ENCODE results near the gene TULP4. TPM values are rescaled to one million over a fixed set of nuclear protein-coding genes. Genes with fewer than 3 reads are reported as not detected.

The TULP4 gene
- polyA plus RNA-seq, 3 donors, result 6.5 to 10.6 (median 7.9) TPM

GRCh38 chr6:158322724-158323560 lies 10.7 kb downstream of the TULP4 start:
- no peaks in the 10 kb centered on the region for H3K36me3 ChIP-seq (replicated peaks in 1 of 2; ENCODE audit: control insufficient read depth in 1 of 2, insufficient read depth in 2 of 2, low read length in 2 of 2)
- no peak overlapping the region for H3K9ac ChIP-seq (ENCODE audit: insufficient read depth, low read length, poor library complexity, severe bottlenecking)
- H3K27me3 ChIP-seq (ENCODE audit: control insufficient read depth in 2 of 2, insufficient read depth in 2 of 2, low read length in 2 of 2), result no peaks in the 10 kb centered on the region
- TF ChIP-seq, protein P1, sequence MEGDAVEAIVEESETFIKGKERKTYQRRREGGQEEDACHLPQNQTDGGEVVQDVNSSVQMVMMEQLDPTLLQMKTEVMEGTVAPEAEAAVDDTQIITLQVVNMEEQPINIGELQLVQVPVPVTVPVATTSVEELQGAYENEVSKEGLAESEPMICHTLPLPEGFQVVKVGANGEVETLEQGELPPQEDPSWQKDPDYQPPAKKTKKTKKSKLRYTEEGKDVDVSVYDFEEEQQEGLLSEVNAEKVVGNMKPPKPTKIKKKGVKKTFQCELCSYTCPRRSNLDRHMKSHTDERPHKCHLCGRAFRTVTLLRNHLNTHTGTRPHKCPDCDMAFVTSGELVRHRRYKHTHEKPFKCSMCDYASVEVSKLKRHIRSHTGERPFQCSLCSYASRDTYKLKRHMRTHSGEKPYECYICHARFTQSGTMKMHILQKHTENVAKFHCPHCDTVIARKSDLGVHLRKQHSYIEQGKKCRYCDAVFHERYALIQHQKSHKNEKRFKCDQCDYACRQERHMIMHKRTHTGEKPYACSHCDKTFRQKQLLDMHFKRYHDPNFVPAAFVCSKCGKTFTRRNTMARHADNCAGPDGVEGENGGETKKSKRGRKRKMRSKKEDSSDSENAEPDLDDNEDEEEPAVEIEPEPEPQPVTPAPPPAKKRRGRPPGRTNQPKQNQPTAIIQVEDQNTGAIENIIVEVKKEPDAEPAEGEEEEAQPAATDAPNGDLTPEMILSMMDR (IDR thresholded peaks at IDR 0.05), result no peak
- no peak overlapping the region for H3K4me3 ChIP-seq (replicated peaks in 1 of 3; ENCODE audit: low read depth in 2 of 3, low read length in 3 of 3)
- intact Hi-C loops (cut with micrococcal nuclease), result no loop called here
- no peaks in the 10 kb centered on the region for H3K9me3 Mint-ChIP-seq
- peak overlapping the region in 2 of 7 donors; percentile 55 to 64 for H3K27ac Mint-ChIP-seq
- H3K4me3 Mint-ChIP-seq, result no peak overlapping the region
- H3K27me3 Mint-ChIP-seq (ENCODE audit: low read depth in 3 of 3), result no peaks in the 10 kb centered on the region
- H3K4me1 ChIP-seq (ENCODE audit: control insufficient read depth in 1 of 2, insufficient read depth in 2 of 2, low read length in 2 of 2), result peaks cover 17 to 32% of the 10 kb centered on the region in 2 donors
- peaks cover 18 to 21% of the 10 kb centered on the region in 2 donors for H3K36me3 Mint-ChIP-seq
- no peak overlapping the region for H3K27ac ChIP-seq (ENCODE audit: low read depth in 1 of 2, low read length in 2 of 2)
- H2AFZ ChIP-seq (ENCODE audit: insufficient read depth, low read depth, low read length, poor library complexity, severe bottlenecking), result no peak overlapping the region
- 56% methylated on average over 6 of the region's 11 CpGs for WGBS (ENCODE audit: insufficient coverage)
- peaks cover 27% of the 10 kb centered on the region for H4K20me1 ChIP-seq (ENCODE audit: insufficient read depth, low read length)
- DNase-seq, result peak; percentile 10 to 49 (median 14)
- H3K4me2 ChIP-seq (replicated peaks; ENCODE audit: extremely low read depth, low read length, poor library complexity, severe bottlenecking), result no peak overlapping the region
- H3K79me2 ChIP-seq (ENCODE audit: insufficient read depth, low read length), result peaks cover 51% of the 10 kb centered on the region
- H3K4me1 Mint-ChIP-seq, result peaks cover 48% of the 10 kb centered on the region
- H3K9me3 ChIP-seq (replicated peaks in 1 of 2; ENCODE audit: control insufficient read depth in 1 of 2, insufficient read depth in 1 of 2, low read length in 2 of 2), result no peaks in the 10 kb centered on the region

GRCh38 chr6:158323561-158323958 lies 11.3 kb downstream of the TULP4 start:
- DNase-seq, result no peak
- Histone ChIP-seq H4K20me1 (ENCODE audit: insufficient read depth, low read length) (peaks cover 32% of the 10 kb centered on the region), H2AFZ (ENCODE audit: insufficient read depth, low read depth, low read length, poor library complexity, severe bottlenecking) (no peak overlapping the region), H3K4me1 (ENCODE audit: control insufficient read depth in 1 of 2, insufficient read depth in 2 of 2, low read length in 2 of 2) (peaks cover 17 to 32% of the 10 kb centered on the region in 2 donors), H3K27me3 (ENCODE audit: control insufficient read depth in 2 of 2, insufficient read depth in 2 of 2, low read length in 2 of 2) (no peaks in the 10 kb centered on the region), H3K9me3 (replicated peaks in 1 of 2; ENCODE audit: control insufficient read depth in 1 of 2, insufficient read depth in 1 of 2, low read length in 2 of 2) (no peaks in the 10 kb centered on the region), H3K36me3 (replicated peaks in 1 of 2; ENCODE audit: control insufficient read depth in 1 of 2, insufficient read depth in 2 of 2, low read length in 2 of 2) (no peaks in the 10 kb centered on the region), H3K27ac (ENCODE audit: low read depth in 1 of 2, low read length in 2 of 2) (no peak overlapping the region), H3K9ac (ENCODE audit: insufficient read depth, low read length, poor library complexity, severe bottlenecking) (no peak overlapping the region), H3K79me2 (ENCODE audit: insufficient read depth, low read length) (peaks cover 51% of the 10 kb centered on the region), H3K4me2 (replicated peaks; ENCODE audit: extremely low read depth, low read length, poor library complexity, severe bottlenecking) (no peak overlapping the region), H3K4me3 (replicated peaks in 1 of 3; ENCODE audit: low read depth in 2 of 3, low read length in 3 of 3) (no peak overlapping the region)
- intact Hi-C loops (cut with micrococcal nuclease), result no loop called here
- Mint-ChIP-seq H3K27me3 (ENCODE audit: low read depth in 3 of 3) (no peaks in the 10 kb centered on the region), H3K4me1 (peaks cover 48% of the 10 kb centered on the region), H3K9me3 (no peaks in the 10 kb centered on the region), H3K36me3 (peaks cover 14 to 17% of the 10 kb centered on the region in 2 donors), H3K4me3 (no peak overlapping the region), H3K27ac (peak overlapping the region in 1 of 7 donors; percentile 55)
- TF ChIP-seq, protein P1 (IDR thresholded peaks at IDR 0.05), result no peak
- 80% methylated on average over 1 of the region's 2 CpGs for WGBS (ENCODE audit: insufficient coverage)
